Vagina (tissue), 2 donors: ENCODE results near the gene SUMF2.

Experiments used
- POLR2A ChIP-seq, 2 donors: fragments of 450-650 bp; IDR thresholded peaks; one replicate each; pipeline ENCODE4 v1.6.1; 2017; ENCODE audit warnings: antibody characterized with exemption in 2 of 2, mild to moderate bottlenecking in 2 of 2, moderate library complexity in 2 of 2
- TF ChIP-seq, protein P1 (sequence below), 3 experiments: fragments of 450-650 bp in 2 of 3; fragments of 200-600 bp in 1 of 3; sonication (generic) in 1 of 3; IDR thresholded peaks; one replicate each; pipeline ENCODE4 v1.5.1; 2017 to 2019; ENCODE audit warnings: antibody characterized with exemption in 3 of 3, mild to moderate bottlenecking in 2 of 3, moderate library complexity in 2 of 3

- no peak for TF ChIP-seq POLR2A (IDR thresholded peaks at IDR 0.05)
- TF ChIP-seq, protein P1, sequence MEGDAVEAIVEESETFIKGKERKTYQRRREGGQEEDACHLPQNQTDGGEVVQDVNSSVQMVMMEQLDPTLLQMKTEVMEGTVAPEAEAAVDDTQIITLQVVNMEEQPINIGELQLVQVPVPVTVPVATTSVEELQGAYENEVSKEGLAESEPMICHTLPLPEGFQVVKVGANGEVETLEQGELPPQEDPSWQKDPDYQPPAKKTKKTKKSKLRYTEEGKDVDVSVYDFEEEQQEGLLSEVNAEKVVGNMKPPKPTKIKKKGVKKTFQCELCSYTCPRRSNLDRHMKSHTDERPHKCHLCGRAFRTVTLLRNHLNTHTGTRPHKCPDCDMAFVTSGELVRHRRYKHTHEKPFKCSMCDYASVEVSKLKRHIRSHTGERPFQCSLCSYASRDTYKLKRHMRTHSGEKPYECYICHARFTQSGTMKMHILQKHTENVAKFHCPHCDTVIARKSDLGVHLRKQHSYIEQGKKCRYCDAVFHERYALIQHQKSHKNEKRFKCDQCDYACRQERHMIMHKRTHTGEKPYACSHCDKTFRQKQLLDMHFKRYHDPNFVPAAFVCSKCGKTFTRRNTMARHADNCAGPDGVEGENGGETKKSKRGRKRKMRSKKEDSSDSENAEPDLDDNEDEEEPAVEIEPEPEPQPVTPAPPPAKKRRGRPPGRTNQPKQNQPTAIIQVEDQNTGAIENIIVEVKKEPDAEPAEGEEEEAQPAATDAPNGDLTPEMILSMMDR (IDR thresholded peaks at IDR 0.05) = no peak
Observed at GRCh38 chr7:56046721-56047445, 17.2 kb upstream of the SUMF2 start.
